Neural progenitor cell (in vitro differentiated cells): ENCODE measurements around the gene NEU4.

Experiments
- EZH2phosphoT487 ChIP-seq: fragments of 200-600 bp; sonication (generic); IDR thresholded peaks from 2 replicates; pipeline ENCODE4 v1.6.1; 2017; ENCODE audit warnings: antibody characterized with exemption
- TF ChIP-seq, protein P1 (sequence below): fragments of 200-600 bp; sonication (generic); IDR thresholded peaks from 2 replicates; pipeline ENCODE4 v1.5.1; 2017; ENCODE audit warnings: antibody characterized with exemption, mild to moderate bottlenecking

DNA sequence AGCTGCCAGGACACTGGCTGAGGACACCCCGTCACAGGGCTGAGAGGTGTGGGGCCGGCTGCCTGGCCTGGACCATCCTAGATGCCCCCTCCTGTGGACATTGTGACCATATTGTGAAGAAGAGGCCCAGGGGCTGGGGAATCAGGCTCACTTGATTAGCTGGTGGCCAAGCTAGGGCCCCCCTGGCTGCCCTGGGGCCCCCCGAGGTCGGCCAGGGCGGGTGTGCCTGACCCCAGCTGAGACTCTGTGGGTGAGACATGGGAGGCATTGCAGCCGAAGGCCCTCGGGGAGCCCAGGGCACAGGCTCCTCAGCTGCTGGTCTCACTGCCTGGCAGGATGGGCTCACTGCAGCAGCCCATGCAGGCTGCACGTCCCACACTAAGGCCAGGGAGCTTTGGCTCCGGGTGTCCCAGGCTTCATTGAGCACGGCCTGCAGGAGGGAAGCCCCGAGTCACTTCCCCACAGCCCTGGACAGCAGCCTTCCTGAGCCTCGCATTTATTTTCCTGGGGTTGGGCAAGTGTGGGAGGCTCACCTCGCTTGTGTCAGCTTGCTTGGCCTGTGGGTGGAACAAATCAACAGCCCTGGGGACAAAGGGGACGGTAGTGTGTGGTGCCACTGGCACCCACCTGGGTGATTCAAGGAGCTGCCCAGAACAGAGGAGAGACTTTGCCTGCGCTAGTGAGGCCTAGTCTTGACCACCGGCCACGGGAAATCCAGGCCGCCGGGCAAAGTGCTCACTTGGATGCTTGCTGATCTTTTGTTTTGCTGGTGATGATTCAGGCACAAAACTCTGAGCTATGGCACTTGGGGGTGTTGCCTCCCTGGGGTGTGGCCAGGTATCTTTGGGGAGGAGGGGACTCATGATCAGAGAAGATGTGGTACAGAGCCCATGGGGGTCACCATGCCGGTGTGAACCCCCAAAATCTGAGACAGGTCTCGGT, 31.0 kb upstream of the NEU4 start:
- TF ChIP-seq, protein P1, sequence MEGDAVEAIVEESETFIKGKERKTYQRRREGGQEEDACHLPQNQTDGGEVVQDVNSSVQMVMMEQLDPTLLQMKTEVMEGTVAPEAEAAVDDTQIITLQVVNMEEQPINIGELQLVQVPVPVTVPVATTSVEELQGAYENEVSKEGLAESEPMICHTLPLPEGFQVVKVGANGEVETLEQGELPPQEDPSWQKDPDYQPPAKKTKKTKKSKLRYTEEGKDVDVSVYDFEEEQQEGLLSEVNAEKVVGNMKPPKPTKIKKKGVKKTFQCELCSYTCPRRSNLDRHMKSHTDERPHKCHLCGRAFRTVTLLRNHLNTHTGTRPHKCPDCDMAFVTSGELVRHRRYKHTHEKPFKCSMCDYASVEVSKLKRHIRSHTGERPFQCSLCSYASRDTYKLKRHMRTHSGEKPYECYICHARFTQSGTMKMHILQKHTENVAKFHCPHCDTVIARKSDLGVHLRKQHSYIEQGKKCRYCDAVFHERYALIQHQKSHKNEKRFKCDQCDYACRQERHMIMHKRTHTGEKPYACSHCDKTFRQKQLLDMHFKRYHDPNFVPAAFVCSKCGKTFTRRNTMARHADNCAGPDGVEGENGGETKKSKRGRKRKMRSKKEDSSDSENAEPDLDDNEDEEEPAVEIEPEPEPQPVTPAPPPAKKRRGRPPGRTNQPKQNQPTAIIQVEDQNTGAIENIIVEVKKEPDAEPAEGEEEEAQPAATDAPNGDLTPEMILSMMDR, result no peak
- TF ChIP-seq EZH2phosphoT487, result no peak
